SK-N-SH (cell line): Measurements from ENCODE around the gene CP.

Experiments used
- EZH2phosphoT487 ChIP-seq: fragments of 200-600 bp; sonication (generic); IDR thresholded peaks from 2 replicates; pipeline ENCODE4 v1.6.1; 2017; ENCODE audit warnings: low read depth, mixed run types, mild to moderate bottlenecking, antibody characterized with exemption, moderate library complexity, borderline replicate concordance
- FOSL2 ChIP-seq: IDR thresholded peaks from 2 replicates; pipeline ENCODE4 v1.4.0; 2012; ENCODE audit warnings: low read depth, mild to moderate bottlenecking, moderate library complexity, borderline replicate concordance
- GABPA ChIP-seq: IDR thresholded peaks from 2 replicates; pipeline ENCODE4 v1.4.0; 2012; ENCODE audit warnings: low read depth, mild to moderate bottlenecking
- JUND ChIP-seq: IDR thresholded peaks from 2 replicates; pipeline ENCODE4 v1.4.0; 2012
- NRF1 ChIP-seq: IDR thresholded peaks from 2 replicates; pipeline ENCODE4 v1.6.1; 2012; ENCODE audit warnings: low read depth, mild to moderate bottlenecking, low read length
- POLR2AphosphoS5 ChIP-seq: IDR thresholded peaks from 2 replicates; pipeline ENCODE4 v1.6.1; 2012; ENCODE audit warnings: low read depth, low read length
- TF ChIP-seq, protein P1 (sequence below): fragments of 200-600 bp; sonication (generic); IDR thresholded peaks from 2 replicates; pipeline ENCODE4 v1.6.1; 2017; ENCODE audit warnings: antibody characterized with exemption, mild to moderate bottlenecking, moderate library complexity
- TF ChIP-seq, protein P2 (sequence below): IDR thresholded peaks from 2 replicates; pipeline ENCODE4 v1.6.1; 2012; ENCODE audit warnings: mild to moderate bottlenecking, low read depth, low read length, moderate library complexity
- TF ChIP-seq, protein P3 (sequence below): fragments of 150-350 bp; IDR thresholded peaks from 2 replicates; pipeline ENCODE4 v1.6.1; 2016; ENCODE audit warnings: mild to moderate bottlenecking, low read depth, low read length
- TF ChIP-seq, protein P4 (sequence below): IDR thresholded peaks from 2 replicates; pipeline ENCODE4 v1.4.0; 2012; ENCODE audit warnings: low read depth
- TF ChIP-seq, protein P5 (sequence below): IDR thresholded peaks from 2 replicates; pipeline ENCODE4; 2012

DNA sequence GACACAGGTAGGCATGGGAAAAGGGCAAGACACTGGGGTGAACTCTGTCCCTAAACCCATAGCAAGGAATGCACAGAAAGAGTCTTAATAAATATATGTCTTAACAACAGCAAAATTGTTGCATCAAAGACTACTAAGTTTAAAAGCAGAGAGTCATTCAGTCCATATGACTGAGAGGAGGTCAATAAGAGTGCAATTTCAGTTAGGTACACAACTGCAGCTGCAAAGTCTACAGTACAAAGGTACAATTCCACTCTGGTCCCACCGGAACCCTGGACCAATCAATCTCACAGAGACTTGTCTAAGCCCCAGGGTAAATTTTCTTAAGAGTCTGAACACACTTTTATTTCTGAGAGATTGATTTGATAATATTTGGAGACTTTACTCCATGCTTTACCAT is 6.9 kb downstream of the CP start:
- TF ChIP-seq, protein P1, sequence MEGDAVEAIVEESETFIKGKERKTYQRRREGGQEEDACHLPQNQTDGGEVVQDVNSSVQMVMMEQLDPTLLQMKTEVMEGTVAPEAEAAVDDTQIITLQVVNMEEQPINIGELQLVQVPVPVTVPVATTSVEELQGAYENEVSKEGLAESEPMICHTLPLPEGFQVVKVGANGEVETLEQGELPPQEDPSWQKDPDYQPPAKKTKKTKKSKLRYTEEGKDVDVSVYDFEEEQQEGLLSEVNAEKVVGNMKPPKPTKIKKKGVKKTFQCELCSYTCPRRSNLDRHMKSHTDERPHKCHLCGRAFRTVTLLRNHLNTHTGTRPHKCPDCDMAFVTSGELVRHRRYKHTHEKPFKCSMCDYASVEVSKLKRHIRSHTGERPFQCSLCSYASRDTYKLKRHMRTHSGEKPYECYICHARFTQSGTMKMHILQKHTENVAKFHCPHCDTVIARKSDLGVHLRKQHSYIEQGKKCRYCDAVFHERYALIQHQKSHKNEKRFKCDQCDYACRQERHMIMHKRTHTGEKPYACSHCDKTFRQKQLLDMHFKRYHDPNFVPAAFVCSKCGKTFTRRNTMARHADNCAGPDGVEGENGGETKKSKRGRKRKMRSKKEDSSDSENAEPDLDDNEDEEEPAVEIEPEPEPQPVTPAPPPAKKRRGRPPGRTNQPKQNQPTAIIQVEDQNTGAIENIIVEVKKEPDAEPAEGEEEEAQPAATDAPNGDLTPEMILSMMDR = no peak
- TF ChIP-seq, protein P2, sequence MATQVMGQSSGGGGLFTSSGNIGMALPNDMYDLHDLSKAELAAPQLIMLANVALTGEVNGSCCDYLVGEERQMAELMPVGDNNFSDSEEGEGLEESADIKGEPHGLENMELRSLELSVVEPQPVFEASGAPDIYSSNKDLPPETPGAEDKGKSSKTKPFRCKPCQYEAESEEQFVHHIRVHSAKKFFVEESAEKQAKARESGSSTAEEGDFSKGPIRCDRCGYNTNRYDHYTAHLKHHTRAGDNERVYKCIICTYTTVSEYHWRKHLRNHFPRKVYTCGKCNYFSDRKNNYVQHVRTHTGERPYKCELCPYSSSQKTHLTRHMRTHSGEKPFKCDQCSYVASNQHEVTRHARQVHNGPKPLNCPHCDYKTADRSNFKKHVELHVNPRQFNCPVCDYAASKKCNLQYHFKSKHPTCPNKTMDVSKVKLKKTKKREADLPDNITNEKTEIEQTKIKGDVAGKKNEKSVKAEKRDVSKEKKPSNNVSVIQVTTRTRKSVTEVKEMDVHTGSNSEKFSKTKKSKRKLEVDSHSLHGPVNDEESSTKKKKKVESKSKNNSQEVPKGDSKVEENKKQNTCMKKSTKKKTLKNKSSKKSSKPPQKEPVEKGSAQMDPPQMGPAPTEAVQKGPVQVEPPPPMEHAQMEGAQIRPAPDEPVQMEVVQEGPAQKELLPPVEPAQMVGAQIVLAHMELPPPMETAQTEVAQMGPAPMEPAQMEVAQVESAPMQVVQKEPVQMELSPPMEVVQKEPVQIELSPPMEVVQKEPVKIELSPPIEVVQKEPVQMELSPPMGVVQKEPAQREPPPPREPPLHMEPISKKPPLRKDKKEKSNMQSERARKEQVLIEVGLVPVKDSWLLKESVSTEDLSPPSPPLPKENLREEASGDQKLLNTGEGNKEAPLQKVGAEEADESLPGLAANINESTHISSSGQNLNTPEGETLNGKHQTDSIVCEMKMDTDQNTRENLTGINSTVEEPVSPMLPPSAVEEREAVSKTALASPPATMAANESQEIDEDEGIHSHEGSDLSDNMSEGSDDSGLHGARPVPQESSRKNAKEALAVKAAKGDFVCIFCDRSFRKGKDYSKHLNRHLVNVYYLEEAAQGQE = no peak
- no peak for TF ChIP-seq EZH2phosphoT487
- TF ChIP-seq POLR2AphosphoS5 = no peak
- TF ChIP-seq, protein P3, sequence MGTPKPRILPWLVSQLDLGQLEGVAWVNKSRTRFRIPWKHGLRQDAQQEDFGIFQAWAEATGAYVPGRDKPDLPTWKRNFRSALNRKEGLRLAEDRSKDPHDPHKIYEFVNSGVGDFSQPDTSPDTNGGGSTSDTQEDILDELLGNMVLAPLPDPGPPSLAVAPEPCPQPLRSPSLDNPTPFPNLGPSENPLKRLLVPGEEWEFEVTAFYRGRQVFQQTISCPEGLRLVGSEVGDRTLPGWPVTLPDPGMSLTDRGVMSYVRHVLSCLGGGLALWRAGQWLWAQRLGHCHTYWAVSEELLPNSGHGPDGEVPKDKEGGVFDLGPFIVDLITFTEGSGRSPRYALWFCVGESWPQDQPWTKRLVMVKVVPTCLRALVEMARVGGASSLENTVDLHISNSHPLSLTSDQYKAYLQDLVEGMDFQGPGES = no peak
- TF ChIP-seq, protein P4, sequence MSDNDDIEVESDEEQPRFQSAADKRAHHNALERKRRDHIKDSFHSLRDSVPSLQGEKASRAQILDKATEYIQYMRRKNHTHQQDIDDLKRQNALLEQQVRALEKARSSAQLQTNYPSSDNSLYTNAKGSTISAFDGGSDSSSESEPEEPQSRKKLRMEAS = no peak
- no peak for TF ChIP-seq JUND
- no peak for TF ChIP-seq NRF1
- no peak for TF ChIP-seq GABPA
- TF ChIP-seq, protein P5, sequence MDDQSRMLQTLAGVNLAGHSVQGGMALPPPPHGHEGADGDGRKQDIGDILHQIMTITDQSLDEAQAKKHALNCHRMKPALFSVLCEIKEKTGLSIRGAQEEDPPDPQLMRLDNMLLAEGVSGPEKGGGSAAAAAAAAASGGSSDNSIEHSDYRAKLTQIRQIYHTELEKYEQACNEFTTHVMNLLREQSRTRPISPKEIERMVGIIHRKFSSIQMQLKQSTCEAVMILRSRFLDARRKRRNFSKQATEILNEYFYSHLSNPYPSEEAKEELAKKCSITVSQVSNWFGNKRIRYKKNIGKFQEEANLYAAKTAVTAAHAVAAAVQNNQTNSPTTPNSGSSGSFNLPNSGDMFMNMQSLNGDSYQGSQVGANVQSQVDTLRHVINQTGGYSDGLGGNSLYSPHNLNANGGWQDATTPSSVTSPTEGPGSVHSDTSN = no peak
- no peak for TF ChIP-seq FOSL2
